ENCODE results near the gene IL4.

GRCh38 chr5:132673488-132673887 is 301 bp upstream of the IL4 start:
- no peak for TF ChIP-seq REL (CRISPR knock-in tag; conservative IDR thresholded peaks at IDR 0.05)
- TF ChIP-seq, protein P1, sequence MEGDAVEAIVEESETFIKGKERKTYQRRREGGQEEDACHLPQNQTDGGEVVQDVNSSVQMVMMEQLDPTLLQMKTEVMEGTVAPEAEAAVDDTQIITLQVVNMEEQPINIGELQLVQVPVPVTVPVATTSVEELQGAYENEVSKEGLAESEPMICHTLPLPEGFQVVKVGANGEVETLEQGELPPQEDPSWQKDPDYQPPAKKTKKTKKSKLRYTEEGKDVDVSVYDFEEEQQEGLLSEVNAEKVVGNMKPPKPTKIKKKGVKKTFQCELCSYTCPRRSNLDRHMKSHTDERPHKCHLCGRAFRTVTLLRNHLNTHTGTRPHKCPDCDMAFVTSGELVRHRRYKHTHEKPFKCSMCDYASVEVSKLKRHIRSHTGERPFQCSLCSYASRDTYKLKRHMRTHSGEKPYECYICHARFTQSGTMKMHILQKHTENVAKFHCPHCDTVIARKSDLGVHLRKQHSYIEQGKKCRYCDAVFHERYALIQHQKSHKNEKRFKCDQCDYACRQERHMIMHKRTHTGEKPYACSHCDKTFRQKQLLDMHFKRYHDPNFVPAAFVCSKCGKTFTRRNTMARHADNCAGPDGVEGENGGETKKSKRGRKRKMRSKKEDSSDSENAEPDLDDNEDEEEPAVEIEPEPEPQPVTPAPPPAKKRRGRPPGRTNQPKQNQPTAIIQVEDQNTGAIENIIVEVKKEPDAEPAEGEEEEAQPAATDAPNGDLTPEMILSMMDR (CRISPR knock-in tag; IDR thresholded peaks at IDR 0.05): no peak
- TF ChIP-seq, protein P2, sequence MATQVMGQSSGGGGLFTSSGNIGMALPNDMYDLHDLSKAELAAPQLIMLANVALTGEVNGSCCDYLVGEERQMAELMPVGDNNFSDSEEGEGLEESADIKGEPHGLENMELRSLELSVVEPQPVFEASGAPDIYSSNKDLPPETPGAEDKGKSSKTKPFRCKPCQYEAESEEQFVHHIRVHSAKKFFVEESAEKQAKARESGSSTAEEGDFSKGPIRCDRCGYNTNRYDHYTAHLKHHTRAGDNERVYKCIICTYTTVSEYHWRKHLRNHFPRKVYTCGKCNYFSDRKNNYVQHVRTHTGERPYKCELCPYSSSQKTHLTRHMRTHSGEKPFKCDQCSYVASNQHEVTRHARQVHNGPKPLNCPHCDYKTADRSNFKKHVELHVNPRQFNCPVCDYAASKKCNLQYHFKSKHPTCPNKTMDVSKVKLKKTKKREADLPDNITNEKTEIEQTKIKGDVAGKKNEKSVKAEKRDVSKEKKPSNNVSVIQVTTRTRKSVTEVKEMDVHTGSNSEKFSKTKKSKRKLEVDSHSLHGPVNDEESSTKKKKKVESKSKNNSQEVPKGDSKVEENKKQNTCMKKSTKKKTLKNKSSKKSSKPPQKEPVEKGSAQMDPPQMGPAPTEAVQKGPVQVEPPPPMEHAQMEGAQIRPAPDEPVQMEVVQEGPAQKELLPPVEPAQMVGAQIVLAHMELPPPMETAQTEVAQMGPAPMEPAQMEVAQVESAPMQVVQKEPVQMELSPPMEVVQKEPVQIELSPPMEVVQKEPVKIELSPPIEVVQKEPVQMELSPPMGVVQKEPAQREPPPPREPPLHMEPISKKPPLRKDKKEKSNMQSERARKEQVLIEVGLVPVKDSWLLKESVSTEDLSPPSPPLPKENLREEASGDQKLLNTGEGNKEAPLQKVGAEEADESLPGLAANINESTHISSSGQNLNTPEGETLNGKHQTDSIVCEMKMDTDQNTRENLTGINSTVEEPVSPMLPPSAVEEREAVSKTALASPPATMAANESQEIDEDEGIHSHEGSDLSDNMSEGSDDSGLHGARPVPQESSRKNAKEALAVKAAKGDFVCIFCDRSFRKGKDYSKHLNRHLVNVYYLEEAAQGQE (IDR thresholded peaks at IDR 0.05; ENCODE audit: borderline replicate concordance in 1 of 2, low read depth in 1 of 2, low read length in 2 of 2): no peak
- TF ChIP-seq, protein P3, sequence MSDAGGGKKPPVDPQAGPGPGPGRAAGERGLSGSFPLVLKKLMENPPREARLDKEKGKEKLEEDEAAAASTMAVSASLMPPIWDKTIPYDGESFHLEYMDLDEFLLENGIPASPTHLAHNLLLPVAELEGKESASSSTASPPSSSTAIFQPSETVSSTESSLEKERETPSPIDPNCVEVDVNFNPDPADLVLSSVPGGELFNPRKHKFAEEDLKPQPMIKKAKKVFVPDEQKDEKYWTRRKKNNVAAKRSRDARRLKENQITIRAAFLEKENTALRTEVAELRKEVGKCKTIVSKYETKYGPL (CRISPR knock-in tag; IDR thresholded peaks at IDR 0.05): no peak
- no peak for TF ChIP-seq FOXM1 (CRISPR knock-in tag; IDR thresholded peaks at IDR 0.05)
- TF ChIP-seq HMGA1 (CRISPR knock-in tag; conservative IDR thresholded peaks at IDR 0.05): no peak
- TF ChIP-seq, protein P4, sequence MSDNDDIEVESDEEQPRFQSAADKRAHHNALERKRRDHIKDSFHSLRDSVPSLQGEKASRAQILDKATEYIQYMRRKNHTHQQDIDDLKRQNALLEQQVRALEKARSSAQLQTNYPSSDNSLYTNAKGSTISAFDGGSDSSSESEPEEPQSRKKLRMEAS (IDR thresholded peaks at IDR 0.05): no peak
- no peak for TF ChIP-seq ZSCAN25 (CRISPR knock-in tag; IDR thresholded peaks at IDR 0.05)
- TF ChIP-seq, protein P5, sequence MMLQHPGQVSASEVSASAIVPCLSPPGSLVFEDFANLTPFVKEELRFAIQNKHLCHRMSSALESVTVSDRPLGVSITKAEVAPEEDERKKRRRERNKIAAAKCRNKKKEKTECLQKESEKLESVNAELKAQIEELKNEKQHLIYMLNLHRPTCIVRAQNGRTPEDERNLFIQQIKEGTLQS (CRISPR knock-in tag; IDR thresholded peaks at IDR 0.05): no peak
- no peak for TF ChIP-seq NFYC (CRISPR knock-in tag; IDR thresholded peaks at IDR 0.05)
- no peak for TF ChIP-seq GABPB1 (CRISPR knock-in tag; IDR thresholded peaks at IDR 0.05)
- TF ChIP-seq USF2 (IDR thresholded peaks at IDR 0.05; ENCODE audit: low read depth, low read length): no peak
- no peak for TF ChIP-seq USF2 (CRISPR knock-in tag; IDR thresholded peaks at IDR 0.05; ENCODE audit: borderline replicate concordance)
- no peak for TF ChIP-seq SALL1 (CRISPR knock-in tag; IDR thresholded peaks at IDR 0.05)

Measured in HepG2 (cell line).